Umbilical cord (tissue), 2 donors: ENCODE data around the gene MYO18B. TPM values are rescaled to one million over a fixed set of nuclear protein-coding genes. Genes with fewer than 3 reads are reported as not detected.
"Not testable (repeated sequence)": the region's sequence is repeated elsewhere in the genome, so short reads cannot be mapped to it uniquely, and the experiment has no call there.

ENCODE experiments used
- DNase-seq: peaks from one replicate; pipeline ENCODE4 v3.0.0-alpha.2; 2015; ENCODE audit warnings: low spot score
- total RNA-seq: library from RNA; depleted of rRNA; stranded (reverse); fragments of >200 nt; gene quantifications from one replicate; pipeline ENCODE4 v1.2.3, GENCODE V29; 2014; ENCODE audit warnings: low replicate concordance; ENCODE audit not compliant: insufficient read depth

MYO18B gene, protein sequence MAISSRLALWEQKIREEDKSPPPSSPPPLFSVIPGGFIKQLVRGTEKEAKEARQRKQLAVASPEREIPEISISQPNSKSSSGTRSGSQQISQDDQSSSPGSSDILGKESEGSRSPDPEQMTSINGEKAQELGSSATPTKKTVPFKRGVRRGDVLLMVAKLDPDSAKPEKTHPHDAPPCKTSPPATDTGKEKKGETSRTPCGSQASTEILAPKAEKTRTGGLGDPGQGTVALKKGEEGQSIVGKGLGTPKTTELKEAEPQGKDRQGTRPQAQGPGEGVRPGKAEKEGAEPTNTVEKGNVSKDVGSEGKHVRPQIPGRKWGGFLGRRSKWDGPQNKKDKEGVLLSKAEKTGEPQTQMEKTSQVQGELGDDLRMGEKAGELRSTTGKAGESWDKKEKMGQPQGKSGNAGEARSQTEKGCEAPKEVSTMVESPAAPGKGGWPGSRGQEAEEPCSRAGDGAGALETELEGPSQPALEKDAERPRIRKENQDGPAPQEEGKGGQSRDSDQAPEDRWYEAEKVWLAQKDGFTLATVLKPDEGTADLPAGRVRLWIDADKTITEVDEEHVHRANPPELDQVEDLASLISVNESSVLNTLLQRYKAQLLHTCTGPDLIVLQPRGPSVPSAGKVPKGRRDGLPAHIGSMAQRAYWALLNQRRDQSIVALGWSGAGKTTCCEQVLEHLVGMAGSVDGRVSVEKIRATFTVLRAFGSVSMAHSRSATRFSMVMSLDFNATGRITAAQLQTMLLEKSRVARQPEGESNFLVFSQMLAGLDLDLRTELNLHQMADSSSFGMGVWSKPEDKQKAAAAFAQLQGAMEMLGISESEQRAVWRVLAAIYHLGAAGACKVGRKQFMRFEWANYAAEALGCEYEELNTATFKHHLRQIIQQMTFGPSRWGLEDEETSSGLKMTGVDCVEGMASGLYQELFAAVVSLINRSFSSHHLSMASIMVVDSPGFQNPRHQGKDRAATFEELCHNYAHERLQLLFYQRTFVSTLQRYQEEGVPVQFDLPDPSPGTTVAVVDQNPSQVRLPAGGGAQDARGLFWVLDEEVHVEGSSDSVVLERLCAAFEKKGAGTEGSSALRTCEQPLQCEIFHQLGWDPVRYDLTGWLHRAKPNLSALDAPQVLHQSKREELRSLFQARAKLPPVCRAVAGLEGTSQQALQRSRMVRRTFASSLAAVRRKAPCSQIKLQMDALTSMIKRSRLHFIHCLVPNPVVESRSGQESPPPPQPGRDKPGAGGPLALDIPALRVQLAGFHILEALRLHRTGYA (N-terminal part only)
- total RNA-seq, result 7.9 TPM

DNA sequence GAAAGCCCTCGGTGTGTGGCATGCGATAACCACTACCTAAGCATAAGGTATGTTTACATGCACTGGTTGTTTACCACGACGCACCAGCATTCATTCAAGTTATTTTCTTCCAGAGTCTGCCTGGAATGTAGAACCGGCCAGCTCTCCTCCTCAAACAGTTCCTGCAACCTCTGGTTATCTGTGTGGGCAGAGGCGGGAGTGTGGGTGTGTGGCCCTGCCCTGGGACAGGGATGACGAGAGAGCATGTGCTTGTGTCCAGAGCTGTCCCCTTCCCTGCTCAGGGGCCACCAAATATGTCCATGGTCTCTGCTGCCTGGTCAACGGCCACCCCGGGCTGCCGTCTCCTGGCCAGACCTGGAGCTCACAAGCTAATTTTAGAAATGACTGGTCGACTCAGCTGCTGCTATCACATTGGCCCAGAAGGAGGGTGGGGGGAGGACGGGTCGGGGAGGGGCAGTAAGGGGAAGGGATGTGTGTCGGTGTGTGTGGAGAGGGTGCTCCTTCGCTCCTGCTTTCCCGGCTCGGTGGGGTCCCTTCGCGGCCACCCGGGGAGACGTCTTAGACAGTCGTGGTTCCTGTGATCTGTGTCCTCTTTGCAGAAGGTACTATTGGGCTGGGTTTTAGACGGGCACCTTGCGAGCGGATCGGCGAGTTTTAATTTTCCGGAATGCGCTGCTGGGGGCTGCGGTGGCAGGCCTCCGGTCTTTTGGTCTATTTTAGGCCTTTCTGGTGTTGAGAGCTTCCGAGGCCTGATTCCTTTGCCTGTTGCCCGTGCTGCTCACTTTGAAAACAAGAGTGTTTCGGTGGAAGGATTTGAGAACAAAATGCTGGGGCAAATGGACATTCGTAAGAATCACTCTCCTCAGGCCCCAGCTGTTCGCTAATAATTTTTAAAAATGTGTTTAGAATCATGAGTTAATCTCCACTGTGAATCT is at the start of gene MYO18B:
TSS of gene MYO18B (plus strand) at position 497 of the 935 bp plus-strand sequence. CDS start 18,905 bp downstream, outside the sequence.
- no peak for DNase-seq

DNA sequence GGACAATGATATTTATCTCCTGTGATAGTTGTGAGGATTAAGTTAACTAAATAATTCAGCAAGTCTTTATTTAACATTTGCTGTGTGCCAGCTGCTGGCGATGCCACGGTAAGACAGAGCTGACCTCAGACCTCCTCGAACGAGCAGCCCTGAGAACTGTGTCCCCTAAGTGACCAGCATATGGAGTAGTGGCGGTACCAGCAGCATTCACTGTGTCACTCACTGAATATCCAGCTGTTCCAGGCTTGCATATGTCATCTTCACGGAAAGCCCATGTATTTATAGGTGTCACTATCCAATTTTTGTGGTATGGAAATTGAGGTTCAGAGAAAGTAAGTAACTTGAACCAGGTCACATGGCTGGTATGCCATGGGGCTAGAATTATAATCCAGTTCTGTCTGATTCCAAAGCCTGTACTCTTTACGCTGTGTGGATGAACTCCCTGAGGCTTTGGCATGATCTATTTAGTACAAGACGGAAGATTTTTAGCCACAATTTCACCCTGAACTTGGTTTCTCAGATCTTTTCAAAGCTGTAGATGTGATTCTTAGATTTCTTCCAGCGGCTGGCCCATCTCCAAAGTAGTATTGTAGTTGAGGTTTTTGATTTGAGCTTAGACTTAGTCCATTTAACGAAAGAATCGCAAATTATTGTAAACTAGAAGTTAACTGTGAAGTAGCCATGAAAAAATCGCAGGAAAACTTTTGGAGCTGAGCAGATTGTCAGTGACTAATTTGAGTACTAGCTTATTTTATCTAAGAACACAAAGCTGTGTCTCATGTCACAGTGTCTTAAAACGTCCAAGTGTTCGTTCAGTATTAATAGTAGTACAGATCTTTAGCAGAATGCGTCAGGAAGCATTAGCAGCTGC is 49.4 kb upstream of the MYO18B start:
- peak; percentile 27 for DNase-seq

DNA sequence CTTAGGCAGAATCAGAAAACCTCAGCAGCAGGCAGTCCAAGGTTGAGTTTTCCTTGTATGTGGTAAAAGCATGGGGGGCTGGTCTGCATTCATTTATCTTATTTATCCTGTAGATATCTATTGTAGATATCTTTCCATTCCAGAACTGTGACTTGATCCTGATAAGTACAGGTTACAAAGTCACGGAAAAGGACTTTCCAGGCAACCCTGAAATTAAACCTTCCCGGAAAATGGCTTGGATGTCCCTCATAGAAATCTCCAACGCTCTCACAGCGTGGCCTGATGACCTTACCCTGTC is 48.8 kb upstream of the MYO18B start:
- DNase-seq, result no peak

DNA sequence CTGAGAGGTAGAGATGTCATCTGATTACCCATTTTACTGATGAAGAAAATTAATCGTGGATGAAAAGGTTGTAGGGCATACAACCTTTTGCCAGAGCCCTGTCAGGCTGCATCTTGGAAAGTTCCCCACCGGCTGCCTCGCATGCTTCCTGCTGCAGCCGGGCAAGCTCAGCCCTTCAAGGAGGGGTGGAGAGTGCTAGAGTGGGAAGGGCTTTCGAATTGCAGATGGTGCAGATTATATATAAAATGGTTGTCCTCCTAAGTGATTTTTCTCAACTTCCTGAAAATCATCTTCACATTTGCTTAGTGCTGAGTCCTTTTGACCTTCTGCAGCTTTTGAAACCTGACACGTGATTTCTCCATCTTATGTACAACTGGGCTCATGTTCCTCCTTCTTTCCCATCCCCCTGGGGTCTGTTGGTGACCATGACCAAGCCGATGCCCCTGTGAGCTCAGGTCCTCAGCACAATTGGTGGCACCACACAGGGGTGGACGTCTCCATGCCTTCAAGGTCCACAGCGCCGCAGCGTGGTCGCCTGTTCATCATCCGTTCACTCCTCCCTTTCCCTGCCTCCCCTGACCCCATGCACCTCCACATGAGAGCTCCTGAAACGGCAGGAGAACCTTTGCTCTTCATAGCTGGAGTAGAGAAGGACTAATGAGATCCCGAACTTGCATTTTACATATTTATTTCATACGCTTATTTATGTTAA is 47.6 kb upstream of the MYO18B start:
- no peak for DNase-seq

DNA sequence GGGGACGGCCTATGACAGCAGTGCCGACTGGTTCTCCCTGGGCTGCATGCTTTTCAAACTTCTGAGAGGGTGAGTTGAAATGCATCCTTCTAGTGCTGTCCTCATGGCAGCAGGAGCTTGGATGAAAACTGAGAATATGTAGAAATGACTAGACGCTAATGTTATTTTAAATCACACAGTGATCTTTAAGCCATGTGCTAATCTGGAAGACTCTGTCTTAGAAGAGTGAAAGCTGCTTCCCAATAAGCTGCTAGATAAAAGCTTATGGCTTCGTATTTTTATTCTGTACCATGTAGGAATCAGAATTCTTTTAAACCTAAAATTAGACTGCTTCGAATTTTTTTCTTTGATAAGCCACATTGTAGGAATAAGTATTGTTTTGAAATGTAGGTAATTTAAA is 46.8 kb upstream of the MYO18B start:
- no peak for DNase-seq

DNA sequence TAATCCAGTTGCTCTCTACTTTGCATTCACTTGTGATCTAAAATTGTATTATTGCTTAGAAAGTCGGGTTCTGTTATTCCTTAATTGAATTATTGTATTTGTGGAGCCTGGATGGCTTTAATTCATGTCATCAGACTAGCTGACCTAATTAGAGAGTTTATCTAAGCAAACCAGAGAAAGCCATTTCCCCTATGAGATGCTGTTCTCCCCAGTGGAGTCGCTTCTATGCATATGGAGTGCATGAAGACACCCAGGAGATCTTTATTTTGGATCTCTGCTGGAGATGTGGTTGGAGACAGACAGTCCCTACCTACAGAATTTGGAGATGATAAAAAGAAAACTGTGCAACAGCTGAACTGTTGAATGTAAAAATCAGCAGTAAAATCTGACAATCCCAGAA is 45.2 kb upstream of the MYO18B start:
- DNase-seq, result no peak

DNA sequence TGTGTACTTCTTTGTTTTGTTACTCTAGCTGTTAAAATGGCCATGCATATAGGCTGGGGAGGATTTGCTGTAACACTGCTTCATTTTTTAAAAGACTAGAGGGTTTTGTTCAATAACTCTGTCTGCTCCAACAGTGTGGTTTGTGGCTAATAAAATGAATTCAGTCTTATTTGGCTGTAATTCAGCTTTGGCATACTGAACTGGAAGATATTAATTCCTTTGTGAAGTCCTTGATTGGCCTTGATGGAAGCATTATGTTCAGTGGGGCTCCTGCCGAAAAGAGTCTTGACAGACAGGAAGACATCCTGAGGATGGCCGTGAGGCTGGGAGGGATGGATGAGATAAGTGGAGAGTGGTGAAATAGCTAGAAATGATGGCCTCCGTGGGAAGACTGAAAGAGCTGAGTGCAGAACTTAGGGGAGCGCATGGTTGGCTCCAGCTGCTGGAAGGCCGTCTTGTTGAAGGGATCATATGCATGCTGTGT is 44.8 kb upstream of the MYO18B start:
- no peak for DNase-seq

DNA sequence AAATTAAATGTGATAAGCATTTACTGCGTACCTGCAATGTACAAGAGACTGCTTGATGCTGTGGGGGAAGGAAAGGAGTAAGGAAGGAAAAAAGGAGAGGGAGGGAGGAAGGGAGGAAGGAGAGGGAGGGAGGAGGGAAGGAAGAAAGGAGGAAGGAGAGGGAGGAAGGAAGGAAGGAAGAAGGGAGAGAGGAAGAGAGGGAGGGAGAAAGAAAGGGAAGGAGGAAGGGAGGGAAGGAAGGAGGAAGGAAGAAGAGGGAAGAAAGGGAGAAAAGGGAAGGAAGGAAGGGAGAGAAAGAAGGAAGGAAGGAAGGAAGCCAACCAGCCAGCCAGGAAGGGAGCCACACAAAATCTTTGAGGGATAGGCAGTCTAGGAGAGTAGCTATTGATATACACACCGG is 44.0 kb upstream of the MYO18B start:
- DNase-seq, result no peak

DNA sequence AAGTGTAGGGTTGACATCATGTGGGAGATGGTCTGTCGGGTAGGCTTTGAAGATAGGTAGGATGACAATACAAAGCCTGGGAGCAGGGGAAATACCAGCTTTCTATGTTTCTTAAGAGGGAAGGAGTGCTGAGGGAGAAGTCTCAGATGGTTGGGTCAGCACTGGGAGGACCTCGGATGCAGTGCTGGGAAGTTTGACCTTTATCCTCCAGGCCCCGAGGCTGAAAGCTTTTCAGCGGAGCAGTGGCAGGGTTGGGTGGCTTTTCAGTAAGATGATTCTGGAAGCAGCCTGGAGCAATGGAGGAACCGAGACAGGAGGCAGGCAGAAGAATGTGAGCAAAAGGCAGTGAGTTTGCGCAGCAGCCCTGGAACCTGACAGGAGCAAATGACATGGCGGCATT is 43.5 kb upstream of the MYO18B start:
- DNase-seq, result no peak

DNA sequence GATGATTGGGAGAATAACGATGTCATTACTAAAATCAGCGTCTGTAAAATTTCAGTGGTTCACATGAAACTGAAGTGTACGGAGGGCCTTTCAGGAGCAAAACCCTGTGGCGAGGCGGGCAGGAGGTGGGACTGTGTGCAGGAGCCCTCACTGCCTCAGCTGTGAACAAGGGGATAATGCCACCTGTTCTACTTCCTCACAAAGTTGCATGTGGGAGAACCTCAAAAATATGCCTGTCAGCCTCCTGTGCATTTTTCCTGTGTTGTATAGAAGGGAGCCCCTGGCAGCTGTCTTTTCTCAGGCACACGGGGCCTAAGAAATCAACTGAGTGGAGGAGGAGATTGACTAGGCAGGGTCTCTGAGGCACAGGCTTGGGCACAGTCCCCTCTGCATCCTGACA is 43.0 kb upstream of the MYO18B start:
- no peak for DNase-seq

DNA sequence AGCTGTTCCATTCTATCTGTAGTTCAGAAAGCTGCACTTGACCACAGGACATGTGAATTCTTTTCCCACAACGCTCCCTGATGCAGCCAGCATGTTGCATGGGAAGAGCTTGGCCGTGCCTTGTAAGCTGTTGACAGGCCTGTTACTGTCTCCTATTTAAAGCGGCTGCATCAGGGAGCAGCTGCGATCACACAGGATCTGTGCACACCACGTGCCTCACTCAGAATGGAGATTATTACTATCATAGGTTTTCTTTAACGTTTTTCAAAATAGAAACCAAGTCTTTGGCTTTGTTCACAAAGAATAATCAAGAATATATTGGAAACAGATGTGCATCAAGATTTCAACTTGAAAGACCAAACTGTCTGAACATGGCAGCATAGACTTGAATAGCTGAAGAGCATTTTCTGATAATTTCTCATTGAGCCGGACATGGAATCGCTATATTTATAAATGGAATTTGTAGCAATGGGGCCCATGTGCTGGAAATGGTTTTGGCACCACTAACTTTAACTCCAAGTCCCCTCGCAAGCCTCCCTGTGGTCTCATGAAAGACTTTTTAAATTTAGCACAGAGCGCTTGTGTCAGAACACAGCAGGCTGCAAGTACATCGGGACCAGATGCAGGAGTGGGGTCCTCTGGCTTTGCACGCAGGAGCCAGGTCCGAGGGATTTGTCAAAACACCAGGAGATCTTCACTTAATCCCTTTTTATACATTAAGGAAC is 40.8 kb upstream of the MYO18B start:
- peak; percentile 78 for DNase-seq

DNA sequence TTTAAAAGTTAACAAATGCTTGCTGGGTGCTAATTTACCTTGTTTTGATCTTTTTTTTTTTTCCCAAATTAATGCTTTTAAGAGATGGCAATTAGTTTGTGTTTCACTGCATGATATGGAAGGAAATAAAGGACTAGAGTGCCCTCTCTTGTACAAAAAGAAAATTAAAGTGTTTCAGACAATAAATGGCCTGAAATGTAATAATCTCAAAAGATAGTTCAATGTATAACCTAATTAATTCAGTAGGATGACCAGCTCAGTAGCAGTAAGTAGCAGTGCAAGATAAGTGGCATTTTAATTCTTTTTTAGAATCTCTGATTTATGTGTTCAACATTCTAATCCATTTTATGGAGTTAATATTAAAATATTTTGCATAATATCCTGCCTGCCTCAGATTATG is 39.9 kb upstream of the MYO18B start:
- DNase-seq, result peak; percentile 24

DNA sequence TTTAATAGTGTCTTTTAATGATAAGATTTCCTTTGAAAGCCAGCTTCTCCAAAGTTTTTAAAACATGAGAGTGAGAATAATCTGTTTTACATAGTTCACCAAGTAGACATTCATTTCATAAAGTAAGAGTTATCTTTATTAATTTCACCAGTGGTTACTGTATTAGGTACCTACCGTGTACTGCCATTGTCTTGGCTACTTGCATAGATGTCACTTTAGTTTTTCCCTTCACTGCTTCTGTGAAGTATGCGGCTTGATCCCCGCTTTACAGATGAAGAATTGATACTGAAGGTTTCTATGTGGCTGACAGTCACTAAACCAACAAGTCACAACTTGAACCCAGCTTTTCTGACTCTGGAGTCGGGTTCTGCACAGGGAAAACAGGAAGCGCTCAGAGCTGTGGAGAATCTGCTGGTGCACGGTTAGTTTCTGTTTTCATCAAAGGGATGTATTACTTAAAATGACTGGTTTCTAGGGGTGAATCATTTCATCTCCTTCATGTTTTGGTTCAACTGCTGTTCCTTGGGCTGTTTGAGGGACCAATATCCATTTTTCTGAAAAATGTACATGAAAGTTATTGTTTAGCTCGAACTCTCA is 39.3 kb upstream of the MYO18B start:
- DNase-seq, result no peak

DNA sequence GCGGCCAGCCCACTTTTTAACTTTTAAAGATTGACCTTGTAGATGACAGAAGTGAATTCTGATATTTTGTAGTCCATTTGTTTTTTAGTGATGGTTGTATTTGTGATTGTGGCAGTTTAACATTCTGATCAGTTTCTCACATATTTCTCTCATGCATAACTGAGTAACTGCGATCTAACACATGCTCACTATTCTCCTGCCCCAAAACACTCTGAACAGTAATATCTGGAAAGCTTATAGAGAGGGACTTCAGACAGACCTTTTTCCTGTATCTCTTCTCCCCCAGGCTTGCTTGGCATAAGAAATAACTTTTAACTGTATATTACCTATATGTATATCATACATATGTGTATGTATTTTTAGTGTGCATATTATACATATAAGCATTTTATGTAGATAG is 37.3 kb upstream of the MYO18B start:
- DNase-seq, result no peak

DNA sequence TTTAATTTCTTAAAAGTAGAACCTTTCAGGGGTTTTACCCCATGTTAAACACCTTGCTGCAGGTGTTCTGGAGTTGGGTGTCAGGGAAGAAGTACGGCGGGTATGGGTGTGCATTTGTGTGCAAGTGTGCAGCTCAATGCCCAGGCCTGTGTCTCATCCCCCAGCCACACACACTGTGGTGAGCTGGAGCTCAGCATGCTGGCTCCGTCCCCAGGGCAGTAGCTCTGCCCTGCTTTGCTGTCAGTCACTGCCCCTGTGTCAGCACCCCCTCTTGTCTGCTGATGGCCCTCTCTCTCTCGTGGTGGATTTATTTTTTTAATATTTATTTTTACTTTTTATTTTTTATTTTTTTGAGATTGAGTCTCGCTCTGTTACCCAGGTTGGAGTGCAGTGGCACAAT is 35.8 kb upstream of the MYO18B start:
- no peak for DNase-seq

DNA sequence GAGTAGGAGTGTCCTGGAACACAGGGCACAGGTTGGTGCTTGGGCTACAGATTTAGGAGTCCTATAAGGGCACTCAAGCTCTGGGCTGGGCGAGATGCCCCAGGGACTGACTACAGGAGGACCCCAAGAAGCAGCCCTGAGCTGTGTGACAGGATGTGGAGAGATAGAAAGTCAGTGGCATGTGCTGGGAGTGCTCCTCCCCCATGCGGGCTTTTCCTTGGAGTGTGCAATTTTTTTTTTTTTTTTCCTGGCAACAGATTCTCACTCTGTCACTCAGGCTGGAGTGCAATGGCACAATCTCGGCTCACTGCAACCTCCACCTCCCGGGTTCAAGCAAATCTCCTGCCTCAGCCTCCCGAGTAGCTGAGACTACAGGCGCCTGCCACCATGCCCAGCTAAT is 33.6 kb upstream of the MYO18B start:
- DNase-seq, result not testable (repeated sequence)

DNA sequence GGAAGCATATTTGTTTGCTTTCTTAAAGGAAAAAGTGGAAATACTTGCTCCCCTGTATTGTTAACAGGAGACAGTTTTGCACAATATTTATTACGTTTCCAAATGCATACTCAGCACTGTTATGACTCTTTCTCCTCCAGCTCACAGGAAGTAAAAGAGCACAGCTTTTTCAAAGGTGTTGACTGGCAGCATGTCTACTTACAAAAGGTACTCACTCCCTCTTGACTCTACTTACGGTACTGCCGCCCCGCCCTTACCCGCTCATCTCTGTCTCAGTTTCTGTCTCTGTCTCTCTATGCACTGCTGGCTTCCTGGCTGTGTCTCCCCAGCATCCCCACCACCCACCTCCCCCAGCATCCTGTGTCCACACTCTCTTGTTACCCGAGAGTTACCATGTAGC is 32.2 kb upstream of the MYO18B start:
- DNase-seq, result no peak

DNA sequence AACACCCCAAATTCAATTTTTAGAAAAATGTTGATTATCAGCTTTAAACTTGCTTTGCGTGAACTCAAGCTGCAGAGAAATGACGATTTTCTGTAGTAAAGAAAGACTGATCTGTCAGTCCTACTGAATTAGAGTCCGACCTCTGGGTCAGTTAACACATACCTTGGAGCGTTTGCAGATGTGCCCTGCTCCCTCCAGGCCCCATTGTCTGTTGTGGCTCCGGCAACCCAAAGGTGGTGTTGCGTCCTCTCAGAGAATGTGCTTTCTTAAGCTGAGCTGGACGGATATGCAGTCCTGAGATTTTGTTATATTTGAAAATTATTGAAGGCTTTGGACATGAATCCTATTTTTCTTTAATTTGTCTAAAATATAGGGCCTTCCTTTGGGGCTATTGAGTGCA is 31.5 kb upstream of the MYO18B start:
- DNase-seq, result no peak
